ENCODE measurements around the gene FBXO21.

GRCh38 chr12:117188121-117188665 is 2.1 kb downstream of the FBXO21 start:
- TF ChIP-seq CTCF (conservative IDR thresholded peaks at IDR 0.05; ENCODE audit: low read depth in 2 of 2) (no peak), NANOG (IDR thresholded peaks at IDR 0.05; ENCODE audit: borderline replicate concordance) (no peak), POLR2AphosphoS5 (IDR thresholded peaks at IDR 0.05; ENCODE audit: low read depth) (no peak), EZH2 (IDR thresholded peaks at IDR 0.05; ENCODE audit: low read depth, unreplicated experiment) (no peak), REST (IDR thresholded peaks at IDR 0.05; ENCODE audit: unreplicated experiment) (no peak), JUNB (IDR thresholded peaks at IDR 0.05; ENCODE audit: unreplicated experiment) (no peak), EZH2phosphoT487 (IDR thresholded peaks at IDR 0.05; ENCODE audit: unreplicated experiment) (no peak), ETS1 (IDR thresholded peaks at IDR 0.05) (no peak), CREB1 (CRISPR knock-in tag; IDR thresholded peaks at IDR 0.05; ENCODE audit: low read depth) (no peak), ZNF462 (CRISPR knock-in tag; IDR thresholded peaks at IDR 0.05) (no peak), STAT1 (IDR thresholded peaks at IDR 0.05; ENCODE audit: unreplicated experiment) (no peak)
